ENCODE measurements around the gene TPRA1.

Gene TPRA1

DNA sequence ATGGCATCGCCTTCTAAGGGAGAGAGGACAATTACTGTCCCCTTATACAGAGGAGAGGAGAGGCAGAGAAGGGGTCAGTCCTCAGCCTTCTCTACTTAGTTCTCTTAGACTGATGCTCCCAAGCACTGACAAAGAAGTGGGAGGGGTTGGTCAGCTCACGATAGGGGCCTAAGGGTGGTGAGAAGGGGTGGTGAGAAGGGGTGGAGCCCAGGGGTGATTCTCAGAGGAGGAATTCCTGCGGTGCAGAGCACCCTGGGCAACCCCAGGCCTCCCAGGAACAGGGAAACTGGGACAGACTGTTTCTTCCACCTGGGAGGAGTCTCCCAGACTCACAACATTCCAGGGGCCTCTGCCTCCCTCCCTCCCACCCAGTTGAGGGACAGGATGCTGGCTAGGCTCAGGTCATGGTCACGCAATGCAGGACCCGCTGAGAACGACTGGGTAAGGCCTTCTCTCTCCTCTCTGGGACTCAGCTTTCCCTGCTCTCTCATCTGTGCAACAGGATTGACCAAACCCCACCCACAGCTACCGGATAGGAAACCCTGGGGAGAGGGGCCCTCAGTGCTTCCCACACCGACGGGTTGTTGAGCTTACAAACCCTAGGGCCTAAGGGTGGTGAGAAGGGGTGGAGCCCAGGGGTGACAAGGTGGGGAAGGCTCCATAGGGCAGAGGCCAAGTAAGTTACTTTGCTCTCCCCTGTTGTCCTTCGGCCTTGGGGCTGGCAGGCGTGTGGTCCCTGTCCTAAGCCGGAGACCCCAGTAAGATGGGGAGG, 1.5 kb downstream of the TPRA1 start:
- no peak for DNase-seq

DNA sequence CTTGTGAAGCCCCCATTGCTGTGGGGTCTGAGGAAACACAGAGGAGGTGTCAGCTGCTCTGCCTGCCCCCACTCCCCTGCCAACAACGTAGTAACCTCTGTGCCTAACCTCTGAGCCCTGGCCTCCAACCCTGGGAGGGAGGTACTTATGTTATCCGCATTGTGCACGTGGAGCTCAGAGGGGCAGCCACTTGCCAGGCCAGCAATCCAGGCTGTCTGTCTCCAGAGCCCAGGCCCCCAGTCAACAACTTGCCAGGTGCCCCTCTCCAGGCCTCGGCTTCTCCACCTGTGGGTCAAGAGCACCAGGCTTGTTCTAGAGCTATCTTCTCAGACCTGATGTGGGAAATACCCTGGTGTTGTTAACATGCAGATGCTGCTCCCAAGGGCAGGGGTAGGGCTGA, 2.7 kb downstream of the TPRA1 start:
- DNase-seq, result no peak

DNA sequence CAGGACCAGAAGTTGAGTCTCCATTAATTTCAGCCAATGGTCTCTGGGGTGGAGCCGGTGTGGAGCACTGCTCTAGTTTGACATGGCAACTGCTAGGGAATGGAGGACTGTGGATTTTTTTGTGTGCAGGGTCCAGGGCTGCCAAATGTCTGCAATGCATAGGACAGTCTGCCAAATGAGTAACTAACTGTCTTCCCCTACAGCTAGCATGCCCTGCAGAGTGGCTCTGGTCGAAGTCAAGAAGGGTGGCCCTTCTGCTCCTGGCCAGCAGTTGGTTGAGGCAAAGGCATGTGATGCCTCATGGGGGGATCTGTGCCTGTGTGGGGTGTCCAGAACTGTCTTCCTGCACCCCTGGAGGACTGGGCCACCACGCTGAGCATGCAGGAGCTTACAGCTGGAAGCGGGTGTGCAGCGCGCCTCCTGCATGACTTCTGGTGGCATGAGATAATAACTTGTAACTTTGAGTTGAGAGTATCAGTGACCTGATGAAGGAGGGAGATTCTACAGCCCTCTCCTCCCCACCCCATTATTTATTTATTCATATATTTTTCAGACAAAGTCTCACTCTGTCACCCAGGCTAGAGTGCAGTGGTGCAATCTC, 4.6 kb downstream of the TPRA1 start:
- no peak for DNase-seq

GRCh38 chr3:127585163-127585812, 5.2 kb downstream of the TPRA1 start:
- DNase-seq, result no peak

DNA sequence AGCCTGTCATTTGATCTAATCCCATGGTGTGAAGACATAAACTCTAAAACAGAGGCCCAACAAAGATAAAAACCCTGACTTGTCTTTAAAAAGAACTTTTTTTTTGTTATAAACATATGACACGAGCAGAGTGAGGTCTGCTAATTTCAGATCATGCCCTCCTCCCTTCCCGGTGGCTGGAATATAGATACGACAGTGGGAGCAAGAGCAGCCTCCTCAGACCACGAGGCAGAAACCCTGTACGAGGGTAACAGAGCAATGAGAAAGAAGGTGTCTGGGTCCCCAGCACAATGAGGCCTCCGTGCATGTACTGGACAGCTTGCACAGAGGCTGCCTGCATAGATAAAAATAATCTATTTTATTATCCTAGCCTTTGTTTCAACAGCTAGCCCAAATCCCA, 5.8 kb downstream of the TPRA1 start:
- DNase-seq, result no peak

- DNase-seq, result no peak
Measured at GRCh38 chr3:127580327-127581060, 10.0 kb downstream of the TPRA1 start.

GRCh38 chr3:127578802-127579201, 11.7 kb downstream of the TPRA1 start:
- DNase-seq, result no peak

GRCh38 chr3:127578168-127578567, 12.4 kb downstream of the TPRA1 start:
- DNase-seq, result no peak

GRCh38 chr3:127577448-127577847, 13.1 kb downstream of the TPRA1 start:
- DNase-seq, result no peak

GRCh38 chr3:127574880-127575878, 15.4 kb downstream of the TPRA1 start:
- peak; percentile 74 for DNase-seq

DNA sequence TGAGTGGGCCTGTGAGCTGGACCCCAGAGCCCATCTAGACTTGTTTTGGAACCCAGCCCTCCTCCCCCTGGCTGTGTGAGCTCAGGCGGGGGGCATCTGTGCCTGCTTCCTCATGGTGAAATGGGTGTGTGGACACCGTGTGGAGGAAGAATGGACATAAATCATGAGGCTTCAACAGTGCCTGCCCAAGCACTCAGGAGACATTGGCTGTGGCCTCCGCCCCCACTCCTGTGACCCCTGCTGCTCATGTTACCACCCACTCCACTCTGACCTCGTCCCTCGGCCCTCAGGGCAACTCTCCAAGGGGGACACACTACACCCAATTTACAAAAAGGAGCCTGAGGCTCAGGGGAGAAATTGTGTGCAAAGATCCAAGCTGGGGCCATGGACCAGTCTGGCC, 16.6 kb downstream of the TPRA1 start:
- DNase-seq, result no peak

- no peak for DNase-seq
Measured at GRCh38 chr3:127573401-127573800, 17.1 kb downstream of the TPRA1 start.

GRCh38 chr3:127572735-127573134, 17.8 kb downstream of the TPRA1 start:
- DNase-seq, result no peak

DNA sequence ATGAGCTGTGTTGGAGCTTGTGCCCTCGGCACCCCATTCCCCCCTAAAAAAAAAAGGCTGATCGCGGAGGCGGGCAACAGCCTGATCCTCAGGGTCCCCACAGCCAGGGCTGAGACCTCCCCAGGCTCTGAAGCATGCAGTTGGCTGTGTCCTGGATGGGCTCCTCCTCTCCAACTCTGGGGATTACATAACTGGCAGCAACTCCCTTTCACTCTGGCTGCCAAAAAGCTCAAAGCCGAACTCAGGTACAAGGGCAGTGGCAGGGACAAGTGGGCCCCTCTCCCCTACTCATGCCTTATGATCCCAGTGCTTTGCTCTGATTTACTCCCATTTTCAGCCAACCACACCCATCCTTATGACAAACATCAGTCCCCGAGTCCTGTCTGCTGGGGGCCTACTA, 18.3 kb downstream of the TPRA1 start:
- DNase-seq, result no peak

- DNase-seq, result no peak
Measured at GRCh38 chr3:127570520-127570919, 20.0 kb downstream of the TPRA1 start.

GRCh38 chr3:127569160-127569559, 21.4 kb downstream of the TPRA1 start:
- DNase-seq, result no peak

GRCh38 chr3:127568586-127568985, 21.9 kb downstream of the TPRA1 start:
- DNase-seq, result no peak

GRCh38 chr3:127566833-127567232, 23.7 kb downstream of the TPRA1 start:
- DNase-seq, result no peak

DNA sequence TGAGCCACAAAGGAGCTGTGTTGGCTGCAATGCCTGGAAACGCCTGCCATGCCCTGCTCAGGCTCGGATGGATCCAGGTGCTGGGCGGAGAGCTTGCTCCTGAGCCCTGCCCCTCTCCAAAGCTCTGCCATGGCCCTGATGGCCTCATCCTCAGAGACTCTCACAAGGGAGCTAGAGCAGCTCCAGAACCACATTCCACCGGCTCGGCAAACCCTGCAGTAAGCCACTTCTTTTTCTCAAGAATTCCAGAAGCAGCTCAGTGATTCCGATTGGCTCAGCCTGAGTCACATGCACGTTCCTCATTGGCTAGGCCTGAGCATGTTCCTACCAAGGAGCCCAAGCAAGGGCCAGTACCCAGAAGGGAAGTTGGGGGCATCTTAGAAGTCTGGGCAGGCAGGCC, 24.8 kb downstream of the TPRA1 start:
- DNase-seq, result no peak

- no peak for DNase-seq
Measured at GRCh38 chr3:127560051-127560787, 30.3 kb downstream of the TPRA1 start.

DNA sequence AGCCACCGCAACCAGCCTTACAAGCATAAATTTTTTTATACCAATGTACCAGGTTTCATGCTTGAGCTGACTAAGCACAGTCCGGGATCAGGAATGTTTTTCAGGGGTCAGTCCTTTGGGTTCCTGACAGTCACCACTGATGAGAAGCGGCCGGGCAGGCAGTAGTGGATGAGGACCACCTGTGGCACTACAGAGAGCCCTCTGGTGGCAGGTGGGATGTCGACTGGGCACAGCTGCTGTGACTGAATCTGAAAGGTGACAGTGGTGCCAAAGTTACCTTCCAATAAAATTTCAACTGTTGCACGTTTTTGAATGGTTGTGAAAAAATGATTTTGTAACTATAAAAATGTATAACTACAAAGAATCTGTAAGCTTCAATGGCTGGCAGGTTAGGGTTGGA, 34.0 kb downstream of the TPRA1 start:
- no peak for DNase-seq

- no peak for DNase-seq
Measured at GRCh38 chr3:127555108-127555507, 35.4 kb downstream of the TPRA1 start.

Measured in NCI-H2029 (cell line).